Activated gamma-delta T cell treated with Interleukin-2 at 50 U/mL for 16 hours (primary cell): ENCODE measurements around the gene HCN1.

Experiments used
- DNase-seq: peaks from one replicate; pipeline ENCODE4 v3.0.0-alpha.2; 2020

Gene HCN1

DNA sequence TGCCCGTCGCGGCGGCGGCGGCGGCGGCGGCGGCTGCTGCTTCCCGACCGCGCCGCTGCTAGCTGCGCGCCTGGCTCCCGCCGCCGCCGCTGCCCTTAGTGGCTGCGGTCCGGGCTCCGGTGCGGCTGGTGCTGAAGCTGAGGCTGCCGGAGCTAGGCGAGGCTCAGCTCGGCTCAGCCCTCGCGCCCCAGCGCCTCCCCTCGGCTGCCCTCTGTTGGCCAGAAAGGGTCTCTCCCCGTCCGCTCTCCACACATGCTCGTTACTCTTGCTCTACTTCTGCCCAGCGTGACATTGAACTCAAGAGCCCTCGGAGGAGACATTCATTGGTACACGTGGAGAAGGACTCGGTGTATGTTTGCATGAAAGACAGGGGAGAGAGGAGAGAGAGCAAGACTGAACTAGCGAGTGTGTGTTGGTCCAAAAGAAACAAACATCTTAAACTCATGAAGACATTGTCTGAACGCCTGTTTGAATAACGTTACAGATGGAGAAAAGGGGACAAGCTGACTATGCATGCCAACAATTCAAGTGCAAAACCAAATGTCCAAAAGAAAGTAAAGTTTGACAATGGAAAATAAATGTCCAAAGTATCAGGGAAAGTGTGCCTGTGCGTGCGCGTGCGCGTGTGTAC, at the start of gene HCN1:
Gene HCN1 (minus strand): TSS at position 175 of the 631 bp plus-strand sequence.
- DNase-seq = no peak

DNA sequence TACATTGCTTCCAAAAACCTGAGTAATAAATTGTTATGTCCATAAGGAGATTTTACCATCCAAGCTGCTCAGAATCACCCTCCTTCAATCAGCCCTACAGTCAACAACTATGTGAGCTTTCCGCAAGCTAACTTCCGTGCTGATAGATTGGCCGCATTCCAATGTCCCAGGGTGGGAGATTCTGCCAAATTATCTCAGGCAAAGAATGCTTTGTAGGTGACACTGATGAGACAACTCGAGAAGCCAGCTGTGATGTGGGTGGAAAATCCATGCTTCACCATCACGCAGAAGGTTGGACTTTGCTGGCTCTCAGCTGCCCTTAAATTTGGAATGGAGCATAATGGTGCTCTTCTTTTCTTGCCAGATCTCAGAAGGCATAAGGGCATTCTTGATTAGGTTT, 44.9 kb upstream of the HCN1 start:
- DNase-seq = no peak

DNA sequence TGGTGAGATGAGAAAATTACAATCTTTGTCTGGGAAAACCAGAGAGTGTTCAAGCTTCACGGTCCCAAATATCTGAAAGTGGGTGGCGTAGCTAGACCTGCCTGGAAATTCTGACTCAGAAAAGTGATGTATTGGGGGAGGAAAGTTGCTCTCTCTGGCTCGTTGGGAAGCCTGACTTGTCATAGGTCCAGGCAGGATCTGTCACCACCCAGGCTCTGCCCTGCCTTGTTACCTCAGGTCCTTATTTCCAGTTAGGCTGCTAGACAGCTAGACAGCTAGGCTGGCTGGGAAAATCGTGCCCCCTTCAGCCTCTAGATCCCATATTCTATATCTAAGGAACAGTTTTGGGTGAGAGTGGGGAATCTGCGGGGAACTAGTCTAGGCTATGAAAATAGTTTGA, 41.0 kb upstream of the HCN1 start:
- DNase-seq = no peak

DNA sequence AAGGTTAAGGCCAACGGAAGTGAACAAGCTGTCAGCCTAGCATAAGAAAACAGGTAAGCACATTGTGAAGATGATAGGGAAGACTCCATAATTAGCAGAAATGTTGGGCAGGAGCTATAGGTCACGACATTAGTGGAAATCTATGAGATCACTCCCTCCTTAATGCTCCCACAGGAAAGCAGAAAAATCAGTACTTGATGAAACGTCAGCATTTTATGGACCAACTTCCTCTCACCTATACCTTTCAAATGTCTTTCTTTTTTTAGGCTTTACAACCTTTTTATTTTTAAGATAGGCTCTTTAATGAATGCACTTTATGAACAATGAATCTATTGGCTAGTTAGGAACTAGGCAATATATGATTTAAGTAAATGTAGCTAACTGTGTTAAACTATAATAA, 29.4 kb upstream of the HCN1 start:
- DNase-seq = no peak

DNA sequence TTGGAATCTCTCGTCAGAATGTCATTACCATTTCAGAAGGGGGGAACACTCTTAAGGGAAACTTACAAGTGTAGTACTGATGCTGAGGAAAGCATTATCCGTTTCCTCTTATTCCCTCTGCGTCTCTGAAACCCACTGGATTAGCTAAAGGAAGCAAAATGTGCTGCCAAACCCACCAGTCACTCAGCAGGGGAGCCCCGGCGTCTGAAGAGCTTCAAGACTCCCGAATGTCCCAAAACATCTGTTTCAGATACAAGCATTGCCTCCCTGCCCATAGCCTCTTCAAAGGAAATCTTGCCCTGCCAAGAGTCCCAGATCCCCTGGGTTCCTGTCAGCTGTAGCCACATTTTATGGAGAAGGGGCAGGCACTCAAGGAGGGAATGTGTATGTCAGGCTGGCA, 1.0 kb upstream of the HCN1 start:
- DNase-seq = no peak

DNA sequence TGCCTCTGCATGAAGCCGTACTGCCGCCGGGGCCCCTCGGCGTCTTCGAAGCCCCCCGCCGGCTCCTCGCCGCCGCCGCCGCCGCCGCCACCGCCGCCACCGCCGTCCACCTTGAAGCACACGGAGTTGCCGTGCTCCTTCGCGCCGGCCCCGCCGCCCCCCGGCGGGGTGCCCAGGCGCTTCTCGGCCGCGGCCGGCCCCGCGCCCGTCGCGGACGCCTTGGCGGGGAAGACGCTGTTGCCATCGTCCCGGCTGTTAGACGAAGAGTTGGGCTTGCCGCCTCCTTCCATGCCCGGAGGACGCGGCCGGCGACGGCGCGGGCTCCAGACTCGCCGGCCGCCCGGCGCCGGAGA, 400 bp downstream of the HCN1 start:
- DNase-seq = no peak

DNA sequence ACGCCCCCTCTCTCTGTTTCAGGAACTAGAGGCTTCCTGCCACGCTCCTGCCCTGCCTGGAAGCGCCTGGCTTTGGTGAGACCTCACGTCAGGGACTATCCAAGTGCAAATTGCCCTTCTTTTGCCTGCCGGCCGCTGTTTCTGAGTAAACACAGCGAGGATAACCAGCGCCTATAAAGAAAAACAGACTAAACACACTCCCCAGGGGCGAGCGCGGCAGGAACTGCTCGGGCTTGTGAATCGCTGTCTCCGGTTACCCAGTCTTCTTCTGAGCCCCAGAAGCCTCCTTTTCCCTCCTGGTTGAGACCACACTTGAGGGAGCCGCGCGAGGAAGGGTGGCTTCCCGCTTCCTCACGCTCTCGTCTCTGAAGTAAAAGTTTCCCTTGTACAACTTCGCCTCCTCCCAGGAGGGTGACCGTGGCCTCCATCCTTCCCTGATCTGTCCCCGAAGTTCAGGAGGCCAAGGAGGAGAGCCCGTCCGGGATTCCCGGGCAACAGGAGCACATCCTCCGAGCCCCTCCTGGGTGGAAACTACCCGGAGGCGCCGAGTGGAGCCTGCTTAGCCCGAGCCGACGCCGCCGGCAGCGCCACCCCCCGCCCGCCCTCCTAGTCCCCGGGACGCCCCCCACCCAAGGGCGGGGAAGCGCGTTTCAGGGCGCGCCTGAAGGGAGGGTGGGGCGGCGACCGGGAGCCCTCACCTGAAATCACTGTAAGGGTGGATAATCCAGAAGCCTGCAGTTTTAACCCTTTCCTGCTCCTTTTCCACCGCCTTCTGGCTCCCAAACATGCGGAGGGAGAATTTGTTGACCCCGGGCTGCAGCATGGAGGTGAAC, 993 bp downstream of the HCN1 start:
- no peak for DNase-seq

DNA sequence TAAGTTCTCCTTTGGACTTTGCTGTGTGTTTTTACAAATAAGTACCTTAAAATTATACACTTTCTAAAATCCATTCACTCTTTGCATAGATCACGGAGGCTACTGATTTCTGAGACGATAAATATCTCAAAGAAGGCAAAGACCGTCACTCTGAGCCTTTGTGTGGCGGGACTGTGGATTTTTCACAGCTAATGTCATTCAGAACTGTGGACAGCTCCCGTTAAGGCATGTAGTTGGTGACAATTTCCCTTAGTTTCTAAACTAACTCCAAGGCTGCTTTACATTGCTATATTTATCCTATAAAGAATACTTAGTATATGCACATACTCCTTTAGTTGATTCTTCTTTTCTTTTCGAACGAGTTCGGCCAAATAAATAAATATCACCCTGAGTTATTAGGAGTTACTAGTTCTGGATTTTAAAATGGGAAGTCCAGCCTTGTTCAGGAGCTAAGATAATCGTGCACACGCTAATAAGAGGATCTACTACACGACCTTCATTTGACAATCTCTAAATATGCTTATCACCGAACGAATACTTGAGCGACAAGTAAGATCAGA, 1.8 kb downstream of the HCN1 start:
- DNase-seq = no peak

DNA sequence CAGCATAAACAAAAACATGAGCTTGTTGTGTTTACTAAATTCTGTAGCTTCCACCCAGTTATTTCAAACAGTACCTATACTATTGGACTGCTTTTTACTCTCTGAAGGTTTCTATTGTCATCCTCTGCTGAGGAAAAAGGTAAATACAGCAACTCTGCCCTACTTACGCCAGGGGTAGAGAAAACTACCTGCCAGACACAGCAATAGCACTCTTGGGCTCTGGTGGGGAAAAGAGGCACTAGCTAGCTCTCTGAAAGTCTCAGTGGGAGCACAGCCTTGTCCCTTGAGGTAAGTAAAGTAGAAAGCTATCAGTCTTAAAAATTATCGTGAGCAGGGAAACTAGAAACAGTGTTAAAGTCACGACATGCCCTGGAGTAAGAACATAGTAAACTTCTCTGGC, 3.7 kb downstream of the HCN1 start:
- DNase-seq = no peak

DNA sequence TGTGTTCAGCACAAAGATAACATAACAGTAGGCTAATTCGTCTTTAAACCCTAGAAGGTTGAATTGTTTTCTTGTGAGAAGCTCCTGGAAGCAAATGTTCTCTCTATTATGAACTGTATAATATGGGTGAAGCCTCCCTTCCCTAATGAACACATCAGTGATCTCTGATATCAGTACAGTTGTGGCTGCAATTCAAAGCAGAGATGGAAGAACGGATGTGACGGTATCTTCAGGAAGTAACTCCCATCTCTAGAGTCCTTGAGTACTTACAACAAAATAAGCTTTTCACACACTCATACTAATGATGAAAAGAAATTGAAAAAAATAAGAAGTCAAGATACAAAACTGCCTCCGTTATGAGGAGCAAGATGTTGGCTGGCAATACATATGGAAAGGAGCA, 4.5 kb downstream of the HCN1 start:
- no peak for DNase-seq

DNA sequence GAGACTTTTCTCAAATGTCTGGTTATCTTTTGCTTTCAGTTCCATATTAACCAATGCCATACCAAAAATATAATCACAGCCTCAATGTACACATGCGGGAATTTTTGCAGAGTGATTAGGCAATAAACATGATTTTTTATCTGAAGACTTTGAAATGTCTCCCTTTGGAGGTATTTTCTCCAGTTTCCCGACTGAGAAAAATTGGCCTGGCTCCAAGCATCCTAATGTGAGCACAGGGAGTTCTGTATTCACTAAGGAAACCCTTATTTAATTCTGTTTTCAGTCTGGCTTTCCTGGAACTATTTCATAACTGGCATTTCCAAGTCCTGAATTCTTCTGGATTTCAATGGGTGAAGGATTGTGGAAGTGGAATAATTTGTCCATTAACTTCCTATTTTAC, 8.5 kb downstream of the HCN1 start:
- DNase-seq = no peak

DNA sequence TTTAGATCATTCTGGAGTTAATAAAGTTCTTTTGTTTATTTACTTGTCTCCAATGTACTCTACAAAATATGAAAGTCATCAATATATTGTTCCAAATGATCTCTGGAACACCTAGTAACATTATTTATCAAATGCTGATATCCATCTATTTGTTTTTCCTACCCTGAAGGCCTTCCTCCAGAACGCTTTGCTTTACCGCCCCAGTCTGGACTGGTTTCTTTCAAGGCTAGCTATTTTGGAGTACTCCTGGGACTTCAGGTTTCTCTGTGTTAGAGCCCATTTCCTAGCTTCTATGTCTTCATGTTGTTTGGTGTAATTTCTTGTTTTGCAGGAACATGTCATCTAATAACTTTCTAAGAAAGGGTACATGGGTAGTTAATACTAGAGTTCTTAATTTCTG, 9.6 kb downstream of the HCN1 start:
- DNase-seq = no peak

DNA sequence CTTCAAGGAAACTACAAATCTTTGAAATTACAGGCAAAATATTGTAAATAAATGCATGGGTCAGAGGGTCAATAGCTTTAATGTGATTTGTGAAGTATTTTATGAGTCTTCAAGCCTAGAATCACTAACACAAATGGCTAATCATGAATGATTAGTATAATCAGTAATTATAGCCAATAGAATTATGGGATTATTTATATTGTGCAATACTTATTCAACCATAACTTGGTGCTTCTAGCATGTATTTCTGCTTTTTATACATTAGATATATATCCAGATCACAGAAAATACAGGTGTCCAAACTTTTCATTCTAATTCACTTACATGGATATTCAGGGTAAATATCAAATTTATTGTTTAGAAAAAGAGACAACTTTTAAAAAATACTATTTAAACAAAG, 12.1 kb downstream of the HCN1 start:
- DNase-seq = no peak

DNA sequence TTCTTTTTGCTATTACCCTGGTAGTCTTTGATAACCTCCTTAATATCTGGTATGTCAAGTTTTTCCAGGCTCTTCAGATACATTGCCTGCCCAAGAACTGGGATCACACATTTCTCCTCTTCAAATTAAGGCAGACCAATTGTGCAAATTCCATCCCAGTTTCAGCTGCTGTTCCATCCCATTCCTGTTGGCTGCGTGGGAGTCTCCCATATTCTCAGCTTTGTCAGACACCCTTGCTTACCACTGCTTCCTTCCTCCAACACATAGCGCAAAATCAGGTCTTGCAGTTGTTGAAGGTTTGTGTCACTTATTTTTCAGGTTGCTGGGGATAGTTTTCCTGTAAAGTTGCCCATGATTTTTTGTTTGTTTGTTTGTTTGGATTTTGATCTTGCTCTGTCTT, 15.2 kb downstream of the HCN1 start:
- DNase-seq = no peak

DNA sequence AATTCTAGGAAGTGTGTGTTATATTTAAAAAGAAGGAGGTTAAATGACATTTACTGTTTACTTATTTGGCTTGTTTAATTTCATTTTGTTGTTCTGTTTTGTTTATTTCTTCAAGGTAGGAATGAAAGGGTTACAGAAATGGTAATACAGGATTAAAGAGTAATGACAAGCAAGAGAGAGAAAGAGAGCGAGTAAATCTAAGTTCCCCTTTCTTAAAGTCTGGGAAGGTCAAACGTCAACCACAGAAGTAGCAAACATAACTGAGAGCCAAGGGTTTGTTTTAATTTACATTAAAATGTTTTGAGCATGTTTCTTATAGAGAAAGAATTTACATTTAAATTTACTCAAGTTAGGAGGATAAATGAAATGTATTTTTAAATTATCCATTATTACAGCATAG, 18.7 kb downstream of the HCN1 start:
- DNase-seq = no peak

DNA sequence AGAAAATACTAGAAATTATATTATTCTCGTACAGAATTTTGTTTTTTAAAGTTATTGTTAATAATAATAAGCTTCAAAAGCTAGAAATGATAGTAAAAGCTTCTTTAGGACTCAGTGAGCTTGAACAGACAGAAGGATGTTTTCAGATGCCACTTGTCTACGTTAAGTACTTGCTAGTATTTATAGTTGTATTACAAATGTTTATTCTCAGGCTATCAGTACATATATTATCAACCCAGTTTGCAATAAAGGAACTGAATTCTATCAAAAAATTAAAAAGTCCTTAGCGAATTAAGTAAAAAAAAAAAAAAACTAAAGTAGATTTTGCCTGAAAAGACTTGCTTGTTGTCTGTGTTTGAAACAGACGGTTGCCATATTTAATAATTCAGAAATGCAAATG, 23.9 kb downstream of the HCN1 start:
- DNase-seq = no peak

DNA sequence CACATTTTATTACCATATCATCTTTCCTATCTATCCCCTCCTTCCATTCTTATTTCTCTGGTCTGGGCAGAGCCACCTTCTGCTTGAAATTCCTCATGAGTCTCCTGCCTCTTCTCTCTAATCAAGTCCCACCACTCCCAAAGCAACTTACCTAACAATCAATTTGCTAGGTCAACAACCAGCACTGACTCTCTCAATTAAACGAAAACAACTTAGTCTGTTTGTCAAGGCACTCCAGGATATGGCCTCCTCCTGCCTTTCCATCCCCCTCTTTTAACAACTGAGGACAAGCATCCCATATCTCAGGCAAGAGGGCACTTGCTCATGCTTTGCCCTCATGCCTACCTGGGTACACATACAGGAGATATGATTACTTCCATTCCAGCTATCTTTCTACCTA, 47.4 kb downstream of the HCN1 start:
- DNase-seq = no peak

DNA sequence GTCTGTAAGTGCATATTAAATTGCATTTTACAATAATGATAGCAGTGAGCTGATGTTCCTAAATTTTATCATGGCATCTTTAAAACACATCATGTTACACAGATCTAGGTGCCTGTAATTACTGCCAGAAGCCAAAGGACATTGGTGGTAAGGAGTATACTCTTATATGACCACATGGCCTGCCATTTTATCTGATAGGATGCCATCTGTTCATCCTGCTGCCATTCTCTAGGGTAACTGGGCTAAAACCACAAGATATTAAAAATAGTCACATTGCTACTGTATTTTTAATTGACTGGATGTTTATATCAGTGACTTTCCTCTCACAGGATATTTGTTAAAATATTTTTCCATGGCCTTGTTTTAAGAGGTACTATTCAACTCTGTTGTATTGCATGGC, 53.1 kb downstream of the HCN1 start:
- DNase-seq = no peak

DNA sequence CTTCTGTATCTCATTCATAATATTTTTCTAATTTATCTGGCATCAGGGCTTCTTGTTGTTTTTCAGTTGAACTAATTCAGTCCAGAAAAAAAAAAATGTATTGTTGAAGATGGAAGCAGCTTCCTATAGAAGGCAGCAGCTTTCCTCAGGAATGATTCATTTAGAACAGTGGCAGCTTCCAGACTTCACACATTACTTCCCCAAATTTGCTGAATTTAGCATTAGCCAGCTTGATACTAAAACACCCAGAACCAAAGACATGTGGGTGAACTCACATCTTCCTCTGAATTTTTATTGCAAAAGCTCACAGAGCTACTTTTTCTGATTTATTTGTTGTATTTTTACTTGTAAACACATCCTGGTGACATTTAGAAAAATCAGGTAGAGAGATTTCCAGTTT, 53.8 kb downstream of the HCN1 start:
- DNase-seq = no peak

DNA sequence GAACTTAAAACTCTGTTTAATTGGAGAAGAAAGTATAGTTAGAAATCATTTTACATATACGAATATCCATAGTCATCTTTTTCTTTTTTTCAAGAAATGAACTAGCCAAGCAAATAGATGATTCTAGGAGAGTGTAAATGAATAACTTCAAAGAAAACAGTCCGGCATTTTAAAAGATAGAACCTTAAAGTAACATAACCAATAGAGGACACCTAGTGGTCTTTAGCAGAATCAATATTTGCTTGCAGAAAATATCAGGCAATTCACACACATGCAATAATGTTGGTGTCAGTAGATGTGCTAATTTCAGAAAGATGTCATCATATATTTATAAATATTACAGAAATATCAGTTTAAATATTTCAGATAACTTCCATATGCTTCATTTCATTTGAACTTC, 57.1 kb downstream of the HCN1 start:
- DNase-seq = no peak

DNA sequence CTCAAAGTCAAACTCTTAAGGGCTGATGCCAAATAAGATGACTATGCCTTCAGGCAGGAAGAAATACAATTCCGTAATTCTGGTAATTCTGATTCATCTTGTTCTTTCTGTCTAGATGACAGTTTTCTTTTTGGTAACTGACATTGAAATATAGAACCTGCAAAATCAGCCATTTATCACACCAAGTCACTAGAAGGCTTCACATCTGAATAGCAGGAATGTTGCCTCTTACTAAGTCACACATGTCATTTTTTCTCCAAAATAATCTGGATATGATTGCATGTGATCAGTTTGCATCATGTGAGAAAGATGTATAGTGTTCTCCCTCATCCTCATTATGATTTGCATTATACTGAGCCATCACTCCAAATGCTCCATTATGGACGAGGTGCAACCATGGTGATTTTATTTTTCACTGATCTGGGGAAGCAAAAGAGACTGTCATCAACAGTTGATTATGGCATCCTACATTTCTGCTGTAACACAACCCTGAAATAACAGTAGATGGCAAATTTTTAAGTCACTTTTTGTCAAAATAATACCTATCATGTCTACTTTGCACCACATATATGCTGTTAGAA, 69.0 kb downstream of the HCN1 start:
- no peak for DNase-seq

DNA sequence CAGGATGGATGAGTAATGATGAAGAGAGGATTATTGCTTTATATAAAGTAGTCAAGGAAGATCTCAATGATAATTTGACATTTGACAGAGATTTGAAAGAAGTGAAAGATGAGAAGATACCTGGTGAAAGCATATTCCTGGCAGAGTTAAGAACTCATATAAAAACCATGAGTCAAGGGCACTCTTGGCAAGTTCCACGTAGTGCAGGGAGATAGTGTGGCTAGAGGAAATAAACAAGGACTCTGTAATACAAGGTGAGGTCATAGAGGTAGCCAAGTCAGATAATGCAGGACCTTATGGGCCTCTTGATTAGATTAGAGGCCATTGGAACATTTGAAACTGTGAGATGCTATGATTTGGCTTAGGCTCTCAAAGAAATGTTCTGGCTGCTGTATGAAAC, 72.3 kb downstream of the HCN1 start:
- DNase-seq = no peak

DNA sequence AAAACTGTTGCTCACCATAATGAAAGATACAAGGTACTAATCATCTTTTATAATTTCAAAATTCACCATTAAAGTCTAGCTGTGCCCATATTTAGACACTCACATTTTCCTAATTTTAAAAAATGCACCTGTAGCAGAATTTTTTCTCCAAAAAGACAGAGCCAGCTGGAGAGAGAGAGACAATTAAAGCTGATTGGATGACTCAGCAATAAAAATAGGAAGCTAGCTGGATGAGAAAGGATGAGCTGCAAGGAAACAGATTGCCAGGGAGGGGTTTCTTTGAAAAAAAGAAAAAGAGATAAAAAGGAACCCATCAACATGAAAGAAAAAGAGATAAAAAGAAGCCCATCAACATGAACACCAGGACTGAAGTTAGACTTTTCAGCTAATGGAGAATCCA, 73.8 kb downstream of the HCN1 start:
- DNase-seq = no peak

DNA sequence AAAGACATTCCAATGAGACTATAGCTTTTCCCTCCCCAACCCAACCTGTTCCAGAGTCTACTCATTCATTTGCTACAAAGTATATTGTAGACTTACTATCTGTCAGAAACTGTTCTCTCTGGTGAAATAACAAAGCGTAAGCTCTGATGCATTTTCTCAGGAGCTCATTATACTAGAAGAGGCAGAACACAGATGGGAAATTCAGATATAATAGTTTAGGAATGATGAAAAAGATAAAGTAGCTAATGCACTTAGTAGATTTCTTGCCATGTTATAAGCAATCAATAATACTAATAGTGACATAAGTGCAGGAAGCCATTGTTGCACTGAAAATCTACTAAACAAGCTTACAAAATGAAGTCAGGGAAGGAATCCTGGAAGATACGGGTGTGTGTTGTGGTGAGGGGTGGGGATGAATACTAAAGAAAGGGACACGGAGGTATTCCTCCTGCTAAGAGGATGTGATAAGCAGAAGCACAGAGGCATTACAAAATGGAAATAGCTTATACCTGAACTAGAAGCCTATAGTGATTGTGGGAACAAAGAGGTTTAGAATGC, 78.2 kb downstream of the HCN1 start:
- no peak for DNase-seq
